HL-60 (cell line): Measurements from ENCODE around the gene RAB3GAP1.

Source experiments
- DNase-seq, 2 experiments: peaks; one replicate each; pipeline ENCODE4 v3.0.0-alpha.2; 2010 to 2020; ENCODE audit warnings: low read depth in 1 of 2, low spot score in 1 of 2
- H3K27ac ChIP-seq: fragments of 250-450 bp; sonication (Bioruptor Pico); replicated peaks from 2 replicates; pipeline ENCODE4 v1.5.1; 2020; ENCODE audit warnings: mild to moderate bottlenecking, moderate library complexity
- H3K27me3 ChIP-seq: fragments of 250-450 bp; sonication (Bioruptor Pico); 2 replicates; pipeline ENCODE4 v1.5.1; 2021; ENCODE audit warnings: mild to moderate bottlenecking, moderate library complexity; ENCODE audit not compliant: insufficient read depth, poor library complexity, severe bottlenecking
- H3K4me3 ChIP-seq: replicated peaks from 2 replicates; pipeline ENCODE4 v1.5.1; 2011; ENCODE audit warnings: mild to moderate bottlenecking, control low read depth, low read length; ENCODE audit not compliant: insufficient read depth
- CTCF ChIP-seq: IDR thresholded peaks from one replicate; pipeline ENCODE4 v1.5.1; 2011; ENCODE audit warnings: low read length, control low read depth, inconsistent platforms; ENCODE audit not compliant: insufficient read depth
- GABPA ChIP-seq: IDR thresholded peaks from 2 replicates; pipeline ENCODE4 v1.6.1; 2012; ENCODE audit warnings: low read depth
- POLR2AphosphoS5 ChIP-seq: IDR thresholded peaks from 2 replicates; pipeline ENCODE4 v1.6.1; 2012; ENCODE audit warnings: low read depth
- REST ChIP-seq: IDR thresholded peaks from 2 replicates; pipeline ENCODE4 v1.6.1; 2012; ENCODE audit warnings: low read depth; ENCODE audit not compliant: insufficient replicate concordance
- SPI1 ChIP-seq: IDR thresholded peaks from 2 replicates; pipeline ENCODE4 v1.6.1; 2012; ENCODE audit warnings: low read depth, mild to moderate bottlenecking, borderline replicate concordance

The RAB3GAP1 gene

GRCh38 chr2:135212757-135213156, 160.7 kb downstream of the RAB3GAP1 start:
- no peak for DNase-seq
- Histone ChIP-seq H3K27me3 (no peaks in the 10 kb centered on the region), H3K4me3 (no peak overlapping the region), H3K27ac (no peak overlapping the region)
- TF ChIP-seq GABPA (no peak), POLR2AphosphoS5 (no peak), SPI1 (no peak)

DNA sequence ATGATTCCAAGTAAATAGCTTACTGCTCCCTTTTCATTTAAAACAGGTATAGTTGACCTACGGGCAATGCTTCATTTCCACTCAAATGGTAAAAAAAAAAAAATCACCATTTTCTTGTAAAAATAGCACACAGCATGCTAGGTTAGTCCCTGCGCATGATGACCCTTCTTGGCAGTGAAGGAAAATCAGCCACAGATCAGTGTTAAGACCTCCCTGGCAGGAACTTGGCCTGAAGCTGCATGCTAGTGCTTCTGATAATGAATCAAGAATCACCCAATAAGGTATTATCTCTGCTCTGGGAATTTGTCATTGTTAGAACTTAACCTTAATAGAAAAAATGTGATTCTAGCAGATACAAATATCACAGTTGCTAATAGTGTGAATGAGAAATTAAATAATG, 166.3 kb downstream of the RAB3GAP1 start:
- DNase-seq: no peak
- no peaks in the 10 kb centered on the region for H3K27me3 ChIP-seq

DNA sequence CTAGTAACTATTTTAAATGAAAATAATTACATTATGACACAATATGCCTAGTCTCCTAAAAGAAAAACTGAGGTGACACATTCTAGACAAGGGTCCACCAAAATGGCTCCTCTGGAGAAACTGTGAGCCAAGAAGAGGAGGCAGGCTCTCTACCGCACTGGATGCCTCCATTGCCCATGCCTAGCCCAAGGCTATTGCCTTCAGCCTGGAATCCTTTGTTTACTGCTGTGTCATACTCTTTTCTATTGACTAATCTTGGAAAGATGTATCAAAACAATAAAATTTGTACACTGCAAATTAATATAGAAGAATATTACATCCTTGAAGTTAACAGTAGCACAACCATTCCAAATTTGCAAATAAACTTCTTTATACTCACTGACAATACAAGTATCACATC, 167.1 kb downstream of the RAB3GAP1 start:
- DNase-seq: no peak
- H3K27me3 ChIP-seq: no peaks in the 10 kb centered on the region
- H3K27ac ChIP-seq: no peak overlapping the region
- no peak overlapping the region for H3K4me3 ChIP-seq
- TF ChIP-seq SPI1: no peak

More for the DNA sequence above, 166.3 kb downstream of the RAB3GAP1 start:
- no peak for TF ChIP-seq GABPA
- no peak for TF ChIP-seq CTCF
- no peak for TF ChIP-seq SPI1
- no peak for TF ChIP-seq POLR2AphosphoS5
- TF ChIP-seq REST: no peak
- Histone ChIP-seq H3K4me3 (no peak overlapping the region), H3K27ac (no peak overlapping the region)
